ENCODE data around the gene MCF2L.

MCF2L gene

DNA sequence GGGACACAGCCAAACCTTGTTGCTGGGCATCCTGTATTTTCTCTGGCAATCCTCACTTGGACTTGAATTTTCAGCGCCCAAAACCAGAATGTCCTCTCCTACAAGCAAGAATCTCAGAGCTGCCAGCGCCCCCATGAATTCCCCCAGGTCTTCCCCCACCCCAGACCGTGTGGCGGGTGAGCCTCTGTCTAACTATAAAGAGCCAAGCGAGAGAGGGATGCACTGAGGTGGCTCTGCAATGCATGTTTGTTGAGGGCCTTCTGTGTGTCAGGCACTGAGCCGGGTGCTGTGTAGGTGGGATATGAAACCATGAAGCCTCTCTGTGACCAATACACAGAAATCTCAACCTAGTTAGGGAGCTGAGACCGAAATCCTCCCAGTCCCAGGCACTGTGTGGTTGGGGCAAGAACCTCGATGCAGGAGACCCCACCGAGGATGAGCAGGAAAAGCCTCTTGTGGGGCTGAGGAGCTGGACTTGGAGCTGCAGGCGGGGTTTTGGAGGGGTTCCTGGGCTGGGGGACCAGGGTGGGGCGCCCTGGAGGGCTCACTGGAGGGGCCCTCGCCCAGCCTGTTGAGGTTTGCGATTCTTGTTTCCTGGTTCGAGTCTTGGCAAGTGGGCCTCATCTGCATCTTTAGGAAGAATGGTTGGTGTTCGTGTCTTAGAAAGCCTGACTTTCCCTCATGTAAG, 177.0 kb downstream of the MCF2L start:
- no peak overlapping the region for H3K27ac ChIP-seq (ENCODE audit: low read depth, low read length)

DNA sequence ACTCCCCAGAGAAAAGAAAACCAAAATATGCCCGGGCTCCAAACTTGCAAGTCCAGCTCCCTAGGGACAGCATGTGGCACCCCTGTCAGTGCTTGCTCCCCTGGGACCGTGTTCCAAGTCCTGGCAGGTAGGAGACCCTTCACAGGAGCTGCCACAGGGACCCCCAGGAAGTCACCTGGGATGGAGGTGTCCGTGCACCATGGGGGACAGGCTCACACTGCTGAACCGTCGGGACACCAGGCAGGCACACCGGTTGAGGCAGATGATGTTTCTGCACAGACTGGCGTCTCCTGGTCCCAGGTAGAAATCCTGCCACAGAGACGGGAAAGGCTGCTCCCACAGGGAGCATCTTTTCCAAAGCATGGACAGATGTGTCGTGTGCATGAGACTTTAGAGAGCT, 177.7 kb downstream of the MCF2L start:
- Histone ChIP-seq H3K27ac (ENCODE audit: low read depth, low read length) (no peak overlapping the region), H2AFZ (ENCODE audit: low read depth, low read length, severe bottlenecking) (no peak overlapping the region), H3K9me2 (replicated peaks; ENCODE audit: insufficient read depth, low read length) (no peaks in the 10 kb centered on the region), H3K4me3 (ENCODE audit: insufficient read depth, low read length, poor library complexity, severe bottlenecking) (no peak overlapping the region), H3K9ac (ENCODE audit: low read length) (no peak overlapping the region), H3K36me3 (ENCODE audit: low read length) (no peaks in the 10 kb centered on the region), H3K4me2 (ENCODE audit: low read depth, low read length, poor library complexity, severe bottlenecking) (no peak overlapping the region), H3F3A (ENCODE audit: insufficient read depth) (no peaks in the 10 kb centered on the region), H3K27me3 (ENCODE audit: low read length) (no peaks in the 10 kb centered on the region), H3K9me3 (ENCODE audit: insufficient read depth, low read length) (no peaks in the 10 kb centered on the region), H4K20me1 (ENCODE audit: low read depth, low read length) (no peaks in the 10 kb centered on the region), H3K79me2 (ENCODE audit: insufficient read depth, low read length) (no peaks in the 10 kb centered on the region)
- no peak for TF ChIP-seq EZH2phosphoT487 (conservative IDR thresholded peaks at IDR 0.05; ENCODE audit: low read length)
- TF ChIP-seq, protein P1, sequence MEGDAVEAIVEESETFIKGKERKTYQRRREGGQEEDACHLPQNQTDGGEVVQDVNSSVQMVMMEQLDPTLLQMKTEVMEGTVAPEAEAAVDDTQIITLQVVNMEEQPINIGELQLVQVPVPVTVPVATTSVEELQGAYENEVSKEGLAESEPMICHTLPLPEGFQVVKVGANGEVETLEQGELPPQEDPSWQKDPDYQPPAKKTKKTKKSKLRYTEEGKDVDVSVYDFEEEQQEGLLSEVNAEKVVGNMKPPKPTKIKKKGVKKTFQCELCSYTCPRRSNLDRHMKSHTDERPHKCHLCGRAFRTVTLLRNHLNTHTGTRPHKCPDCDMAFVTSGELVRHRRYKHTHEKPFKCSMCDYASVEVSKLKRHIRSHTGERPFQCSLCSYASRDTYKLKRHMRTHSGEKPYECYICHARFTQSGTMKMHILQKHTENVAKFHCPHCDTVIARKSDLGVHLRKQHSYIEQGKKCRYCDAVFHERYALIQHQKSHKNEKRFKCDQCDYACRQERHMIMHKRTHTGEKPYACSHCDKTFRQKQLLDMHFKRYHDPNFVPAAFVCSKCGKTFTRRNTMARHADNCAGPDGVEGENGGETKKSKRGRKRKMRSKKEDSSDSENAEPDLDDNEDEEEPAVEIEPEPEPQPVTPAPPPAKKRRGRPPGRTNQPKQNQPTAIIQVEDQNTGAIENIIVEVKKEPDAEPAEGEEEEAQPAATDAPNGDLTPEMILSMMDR (IDR thresholded peaks at IDR 0.05; ENCODE audit: insufficient read depth, low read length, poor library complexity, severe bottlenecking): no peak

More for the DNA sequence above, 177.0 kb downstream of the MCF2L start:
- Histone ChIP-seq H3K79me2 (ENCODE audit: insufficient read depth, low read length) (no peaks in the 10 kb centered on the region), H3K27me3 (ENCODE audit: low read length) (no peaks in the 10 kb centered on the region), H3F3A (ENCODE audit: insufficient read depth) (no peaks in the 10 kb centered on the region), H3K9ac (ENCODE audit: low read length) (no peak overlapping the region), H3K9me3 (ENCODE audit: insufficient read depth, low read length) (no peaks in the 10 kb centered on the region), H4K20me1 (ENCODE audit: low read depth, low read length) (no peaks in the 10 kb centered on the region), H3K36me3 (ENCODE audit: low read length) (no peaks in the 10 kb centered on the region), H3K4me3 (ENCODE audit: insufficient read depth, low read length, poor library complexity, severe bottlenecking) (no peak overlapping the region), H3K9me2 (replicated peaks; ENCODE audit: insufficient read depth, low read length) (no peaks in the 10 kb centered on the region), H3K4me2 (ENCODE audit: low read depth, low read length, poor library complexity, severe bottlenecking) (no peak overlapping the region), H2AFZ (ENCODE audit: low read depth, low read length, severe bottlenecking) (no peak overlapping the region)
- TF ChIP-seq EZH2phosphoT487 (conservative IDR thresholded peaks at IDR 0.05; ENCODE audit: low read length): no peak
- TF ChIP-seq, protein P1 (IDR thresholded peaks at IDR 0.05; ENCODE audit: insufficient read depth, low read length, poor library complexity, severe bottlenecking): no peak

DNA sequence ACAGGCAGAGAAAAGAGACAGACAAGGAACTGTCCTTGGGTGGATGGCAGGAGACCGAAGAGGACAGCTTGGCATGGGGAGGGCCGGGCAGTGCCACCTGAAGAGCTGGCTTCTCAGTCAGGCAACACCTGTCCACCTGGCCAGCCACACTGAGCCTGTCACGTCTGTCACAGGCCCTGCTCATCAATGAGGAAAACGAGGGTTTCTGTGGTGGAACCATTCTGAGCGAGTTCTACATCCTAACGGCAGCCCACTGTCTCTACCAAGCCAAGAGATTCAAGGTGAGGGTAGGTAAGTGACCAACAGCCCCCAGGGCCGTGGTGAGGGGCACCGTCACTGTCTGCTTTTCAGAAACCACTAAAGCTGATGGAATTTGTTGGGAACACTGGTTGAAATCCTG, 178.2 kb downstream of the MCF2L start:
- Histone ChIP-seq H2AFZ (ENCODE audit: low read depth, low read length, severe bottlenecking) (no peak overlapping the region), H3K4me3 (ENCODE audit: insufficient read depth, low read length, poor library complexity, severe bottlenecking) (no peak overlapping the region)

More for the DNA sequence above, 178.2 kb downstream of the MCF2L start:
- no peak overlapping the region for H3K9ac ChIP-seq (ENCODE audit: low read length)
- H3K36me3 ChIP-seq (ENCODE audit: low read length): no peaks in the 10 kb centered on the region
- no peak overlapping the region for H3K27ac ChIP-seq (ENCODE audit: low read depth, low read length)
- no peaks in the 10 kb centered on the region for H3K9me2 ChIP-seq (replicated peaks; ENCODE audit: insufficient read depth, low read length)
- no peaks in the 10 kb centered on the region for H3K27me3 ChIP-seq (ENCODE audit: low read length)
- TF ChIP-seq, protein P1 (IDR thresholded peaks at IDR 0.05; ENCODE audit: insufficient read depth, low read length, poor library complexity, severe bottlenecking): no peak
- TF ChIP-seq EZH2phosphoT487 (conservative IDR thresholded peaks at IDR 0.05; ENCODE audit: low read length): no peak
- H3K9me3 ChIP-seq (ENCODE audit: insufficient read depth, low read length): no peaks in the 10 kb centered on the region
- H4K20me1 ChIP-seq (ENCODE audit: low read depth, low read length): no peaks in the 10 kb centered on the region
- no peaks in the 10 kb centered on the region for H3F3A ChIP-seq (ENCODE audit: insufficient read depth)
- H3K79me2 ChIP-seq (ENCODE audit: insufficient read depth, low read length): no peaks in the 10 kb centered on the region
- no peak overlapping the region for H3K4me2 ChIP-seq (ENCODE audit: low read depth, low read length, poor library complexity, severe bottlenecking)
